ENCODE results near the gene CNTNAP2. TPM values are rescaled to one million over a fixed set of nuclear protein-coding genes. Genes with fewer than 3 reads are reported as not detected.

CNTNAP2 gene
- total RNA-seq, 1 donor from 2014 or later, result 1.9 TPM

- no peak for DNase-seq
Measured at GRCh38 chr7:146781352-146782116, 664.9 kb downstream of the CNTNAP2 start.

- DNase-seq, result no peak
Measured at GRCh38 chr7:146787266-146787665, 670.7 kb downstream of the CNTNAP2 start.

GRCh38 chr7:146788008-146788407 is 671.4 kb downstream of the CNTNAP2 start:
- DNase-seq, result no peak

GRCh38 chr7:146791344-146792285 is 675.0 kb downstream of the CNTNAP2 start:
- no peak for DNase-seq

- DNase-seq, result no peak
Measured at GRCh38 chr7:146804620-146805019, 688.0 kb downstream of the CNTNAP2 start.

DNA sequence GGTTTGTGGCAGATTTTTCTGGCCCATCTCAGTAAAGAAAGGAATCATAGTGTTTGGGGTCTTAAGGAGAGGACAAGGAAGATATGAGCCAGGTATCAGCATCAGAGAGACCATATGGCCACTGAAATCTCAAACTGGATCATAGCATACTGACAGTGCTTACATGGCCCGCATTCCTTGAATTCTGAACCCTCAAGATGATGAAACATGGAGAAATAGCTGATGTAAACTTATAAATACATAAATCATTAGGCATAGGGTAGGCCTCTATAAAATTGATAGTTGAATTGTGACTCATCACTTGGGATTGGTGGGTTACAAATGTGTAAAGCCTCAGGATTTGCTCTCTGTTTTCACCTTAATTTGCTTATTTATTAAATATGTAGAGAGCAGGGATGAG is 688.5 kb downstream of the CNTNAP2 start:
- no peak for DNase-seq

DNA sequence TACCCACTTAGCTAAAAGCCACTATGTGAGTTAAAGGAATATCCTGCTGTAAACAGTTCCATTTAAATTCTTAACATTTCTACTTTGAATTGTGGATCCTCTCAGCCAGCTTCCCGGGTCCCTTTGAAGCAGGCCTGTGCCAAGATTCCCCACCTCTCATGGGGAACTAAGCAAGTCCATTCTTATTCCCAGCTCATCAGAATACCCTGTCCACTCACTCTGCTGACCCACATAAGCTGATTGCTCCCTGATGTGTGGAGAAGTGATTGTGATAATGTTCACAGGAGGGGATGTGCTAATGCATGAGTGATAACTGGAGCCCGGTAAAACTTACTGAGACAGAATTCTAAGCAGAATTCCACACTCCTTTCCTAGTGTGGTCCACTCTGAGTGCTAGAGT is 709.7 kb downstream of the CNTNAP2 start:
- DNase-seq, result no peak

- DNase-seq, result peak; percentile 2
Measured at GRCh38 chr7:146830686-146831085, 714.1 kb downstream of the CNTNAP2 start.

GRCh38 chr7:146831875-146832274 is 715.3 kb downstream of the CNTNAP2 start:
- DNase-seq, result no peak

DNA sequence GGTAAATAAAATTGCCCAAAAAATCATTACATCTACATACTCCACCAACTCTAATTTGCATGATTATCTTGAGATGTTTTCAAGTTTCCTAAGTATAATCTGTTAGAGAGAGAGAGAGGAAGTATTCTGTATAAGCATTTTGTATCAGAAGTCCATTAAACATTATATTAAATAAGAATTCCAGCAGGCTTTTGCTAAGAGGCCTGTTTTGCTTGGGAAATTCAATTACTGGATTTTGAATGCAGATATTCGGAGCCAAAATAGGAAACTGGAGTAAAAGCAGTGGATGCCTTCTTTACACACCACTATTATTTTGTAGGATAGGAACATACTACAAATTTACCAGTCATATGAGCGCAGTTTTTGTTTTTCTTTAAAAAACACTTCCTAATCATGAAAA is 727.8 kb downstream of the CNTNAP2 start:
- DNase-seq, result no peak

DNA sequence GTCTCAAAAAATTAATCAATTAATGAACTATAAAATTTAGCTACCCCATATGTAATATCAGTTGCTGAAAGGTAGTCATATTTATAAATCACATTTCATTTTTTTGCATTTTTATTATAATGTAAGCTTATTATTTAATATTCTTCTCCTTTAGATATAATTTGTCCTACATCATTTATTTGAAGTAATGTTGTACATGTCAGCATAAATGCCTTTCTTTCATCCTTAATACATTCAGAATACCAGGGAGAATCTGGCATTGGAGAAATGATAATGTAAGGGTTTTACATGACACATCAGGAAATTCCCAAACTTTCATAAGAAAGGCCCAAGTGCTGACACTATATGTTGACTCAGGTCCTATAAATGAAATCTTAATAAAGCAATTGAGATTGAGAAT is 742.1 kb downstream of the CNTNAP2 start:
- no peak for DNase-seq

DNA sequence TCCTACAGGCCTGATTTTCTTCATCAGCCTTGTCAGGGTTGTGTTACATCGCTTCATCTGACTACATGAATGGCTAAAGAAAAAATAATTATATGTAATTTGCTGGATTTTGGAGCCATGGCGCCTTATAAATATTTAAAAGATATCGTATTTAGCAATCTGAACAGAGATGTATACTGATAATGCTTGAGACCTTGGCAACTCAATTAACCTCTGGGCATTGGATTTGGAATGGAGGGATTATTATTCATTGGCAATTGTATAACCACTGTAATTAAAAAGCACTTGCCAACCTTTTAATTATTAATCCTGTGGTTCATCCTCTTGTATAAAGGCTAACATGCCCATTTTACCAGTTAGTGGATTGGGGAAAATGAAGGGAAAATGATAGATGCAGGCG is 745.1 kb downstream of the CNTNAP2 start:
- no peak for DNase-seq

- peak; percentile 25 for DNase-seq
Measured at GRCh38 chr7:146862415-146862814, 745.8 kb downstream of the CNTNAP2 start.

- no peak for DNase-seq
Measured at GRCh38 chr7:146864644-146865043, 748.0 kb downstream of the CNTNAP2 start.

DNA sequence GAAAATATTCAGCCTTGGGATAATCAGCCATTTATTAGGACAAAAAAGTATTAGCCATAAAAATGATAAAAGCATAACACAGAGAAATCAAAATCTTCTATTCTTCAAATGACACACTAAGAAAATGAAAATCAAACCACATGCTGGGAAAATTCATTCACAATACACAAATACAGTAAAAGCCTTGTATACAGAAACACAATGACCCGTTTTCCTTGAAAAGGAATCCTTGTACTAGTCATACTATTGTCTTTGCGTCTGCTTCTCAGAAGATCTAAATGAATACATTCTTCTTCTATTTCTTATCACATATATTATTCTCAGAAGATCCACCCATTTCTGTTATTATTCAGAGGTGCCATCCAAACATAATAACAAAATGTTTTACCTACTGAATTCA is 749.1 kb downstream of the CNTNAP2 start:
- no peak for DNase-seq

- no peak for DNase-seq
Measured at GRCh38 chr7:146874722-146875121, 758.1 kb downstream of the CNTNAP2 start.

GRCh38 chr7:146875237-146875785 is 758.7 kb downstream of the CNTNAP2 start:
- peak; percentile 6 for DNase-seq

DNA sequence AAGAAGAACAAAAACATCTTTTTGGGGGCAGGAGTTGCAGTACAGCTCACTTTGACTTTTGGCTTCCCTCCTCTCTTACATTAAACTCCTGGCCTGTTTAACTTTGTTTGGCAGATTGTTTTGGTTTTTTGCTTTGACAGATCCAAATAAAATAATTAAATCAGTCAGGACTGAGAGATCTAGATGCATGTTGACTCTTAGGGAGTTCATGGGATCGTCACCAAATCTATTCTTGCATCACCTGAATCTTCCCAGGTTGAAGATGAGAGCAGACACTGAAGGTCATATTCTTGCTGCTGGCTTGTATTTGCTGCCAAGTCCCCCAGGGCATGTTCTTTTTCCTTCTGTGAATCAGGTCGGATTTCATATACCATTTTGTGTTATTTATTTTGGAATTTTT is 759.4 kb downstream of the CNTNAP2 start:
- peak; percentile 28 for DNase-seq

GRCh38 chr7:146876411-146876810 is 759.8 kb downstream of the CNTNAP2 start:
- no peak for DNase-seq

- no peak for DNase-seq
Measured at GRCh38 chr7:146878901-146879300, 762.3 kb downstream of the CNTNAP2 start.

GRCh38 chr7:146885231-146885630 is 768.6 kb downstream of the CNTNAP2 start:
- DNase-seq, result no peak

- no peak for DNase-seq
Measured at GRCh38 chr7:146889806-146890555, 773.4 kb downstream of the CNTNAP2 start.

All from tongue (tissue), 2 donors.